ENCODE data around the gene VPS13C. TPM values are rescaled to one million over a fixed set of nuclear protein-coding genes. Genes with fewer than 3 reads are reported as not detected.

VPS13C gene
- total RNA-seq, 2 experiments from 2014 or later, result 69.7 to 73.2 TPM

GRCh38 chr15:61816856-61817255 lies 243.4 kb downstream of the VPS13C start:
- Mint-ChIP-seq H3K4me3 (no peak overlapping the region), H3K36me3 (ENCODE audit: low read depth) (no peaks in the 10 kb centered on the region), H3K9me3 (no peaks in the 10 kb centered on the region), H3K27ac (no peak overlapping the region), H3K4me1 (ENCODE audit: low read depth) (no peaks in the 10 kb centered on the region), H3K27me3 (peaks cover 40% of the 10 kb centered on the region)
- intact Hi-C loops (cut with DNase I, micrococcal nuclease), result no loop called here
- ChIA-PET CTCF (no interaction called here), POLR2A (no interaction called here)
- H3K27ac ChIP-seq (ENCODE audit: low read depth in 1 of 2, low read length in 2 of 2), result no peak overlapping the region
- peaks cover 0 to 2% of the 10 kb centered on the region in 2 experiments for H3K27me3 ChIP-seq (ENCODE audit: control insufficient read depth in 1 of 2, insufficient read depth in 2 of 2, low read length in 2 of 2)
- H3K4me3 ChIP-seq (ENCODE audit: low read length), result no peak overlapping the region
- H3K36me3 ChIP-seq (ENCODE audit: insufficient read depth, low read length), result no peaks in the 10 kb centered on the region
- TF ChIP-seq CTCF (IDR thresholded peaks at IDR 0.05), result no peak
- H3K9me3 ChIP-seq (ENCODE audit: control insufficient read depth in 1 of 2, insufficient read depth in 1 of 2, low read length in 2 of 2), result no peaks in the 10 kb centered on the region
- ATAC-seq (ENCODE audit: poor library complexity) (no peak), DNase-seq (no peak)
- H3K4me1 ChIP-seq (ENCODE audit: insufficient read depth, low read length), result no peaks in the 10 kb centered on the region

GRCh38 chr15:61815356-61816083 lies 244.7 kb downstream of the VPS13C start:
- peaks cover 28% of the 10 kb centered on the region for H3K27me3 Mint-ChIP-seq
- DNase-seq (no peak), ATAC-seq (ENCODE audit: poor library complexity) (no peak)
- intact Hi-C loops (cut with DNase I, micrococcal nuclease), result no loop called here
- no peaks in the 10 kb centered on the region for H3K9me3 Mint-ChIP-seq
- Histone ChIP-seq H3K27me3 (ENCODE audit: control insufficient read depth in 1 of 2, insufficient read depth in 2 of 2, low read length in 2 of 2) (peaks cover 0 to 2% of the 10 kb centered on the region in 2 experiments), H3K36me3 (ENCODE audit: insufficient read depth, low read length) (no peaks in the 10 kb centered on the region), H3K4me1 (ENCODE audit: insufficient read depth, low read length) (no peaks in the 10 kb centered on the region), H3K27ac (ENCODE audit: low read depth in 1 of 2, low read length in 2 of 2) (no peak overlapping the region), H3K9me3 (ENCODE audit: control insufficient read depth in 1 of 2, insufficient read depth in 1 of 2, low read length in 2 of 2) (no peaks in the 10 kb centered on the region), H3K4me3 (ENCODE audit: low read length) (no peak overlapping the region)
- H3K27ac Mint-ChIP-seq, result no peak overlapping the region
- no peak overlapping the region for H3K4me3 Mint-ChIP-seq
- H3K36me3 Mint-ChIP-seq (ENCODE audit: low read depth), result no peaks in the 10 kb centered on the region
- ChIA-PET POLR2A (no interaction called here), CTCF (no interaction called here)
- H3K4me1 Mint-ChIP-seq (ENCODE audit: low read depth), result no peaks in the 10 kb centered on the region
- TF ChIP-seq CTCF (IDR thresholded peaks at IDR 0.05), result no peak

- Mint-ChIP-seq H3K36me3 (ENCODE audit: low read depth) (no peaks in the 10 kb centered on the region), H3K4me1 (ENCODE audit: low read depth) (no peaks in the 10 kb centered on the region), H3K9me3 (no peaks in the 10 kb centered on the region), H3K27me3 (peaks cover 38% of the 10 kb centered on the region), H3K27ac (no peak overlapping the region), H3K4me3 (no peak overlapping the region)
- no peak for DNase-seq
- Histone ChIP-seq H3K27ac (ENCODE audit: low read depth in 1 of 2, low read length in 2 of 2) (no peak overlapping the region), H3K27me3 (ENCODE audit: control insufficient read depth in 1 of 2, insufficient read depth in 2 of 2, low read length in 2 of 2) (peaks cover 0 to 4% of the 10 kb centered on the region in 2 experiments), H3K4me3 (ENCODE audit: low read length) (no peak overlapping the region), H3K36me3 (ENCODE audit: insufficient read depth, low read length) (no peaks in the 10 kb centered on the region), H3K9me3 (ENCODE audit: control insufficient read depth in 1 of 2, insufficient read depth in 1 of 2, low read length in 2 of 2) (no peaks in the 10 kb centered on the region), H3K4me1 (ENCODE audit: insufficient read depth, low read length) (no peaks in the 10 kb centered on the region)
- ChIA-PET POLR2A (no interaction called here), CTCF (no interaction called here)
- intact Hi-C loops (cut with DNase I, micrococcal nuclease), result no loop called here
- no peak for TF ChIP-seq CTCF (IDR thresholded peaks at IDR 0.05)
- ATAC-seq (ENCODE audit: poor library complexity), result no peak
These were observed 247.8 kb downstream of the VPS13C start for GRCh38 chr15:61812476-61812875.

Measured in CD4-positive, alpha-beta T cell (primary cell).